Measurements from ENCODE around the gene VAPA. TPM values are rescaled to one million over a fixed set of nuclear protein-coding genes. Genes with fewer than 3 reads are reported as not detected.

VAPA gene
- total and polyA plus RNA-seq, 9 of the 15 experiments (the other 6 are each of a cell fraction or from before 2014, with no cell fraction given): 219 to 902 (median 526) TPM

DNA sequence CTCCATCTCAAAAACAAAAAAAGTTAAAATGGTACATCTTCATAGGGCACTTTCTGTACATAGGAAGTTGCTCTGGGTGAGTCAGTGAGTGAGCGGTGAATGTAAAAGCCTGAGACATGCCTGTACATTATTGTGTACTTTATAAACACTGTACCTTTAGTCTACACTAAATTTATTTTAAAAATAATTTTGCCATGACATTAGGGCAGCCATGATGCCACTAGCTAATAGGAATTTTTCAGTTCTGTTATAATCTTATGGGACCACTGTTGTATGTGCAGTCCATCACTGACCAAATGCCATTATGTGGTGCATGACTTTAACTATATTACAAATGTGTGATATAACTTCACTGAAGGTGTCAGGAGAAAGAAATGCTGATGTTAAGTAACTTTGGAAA is 39.1 kb upstream of the VAPA start (continued):
- TF ChIP-seq ZBTB9 (CRISPR knock-in tag; IDR thresholded peaks at IDR 0.05): peak; percentile 75; the same call in 1 of the 2 replicates
- no peak for TF ChIP-seq CBFA2T2 (conservative IDR thresholded peaks at IDR 0.05)
- peak; percentile 85 for TF ChIP-seq MECOM (CRISPR knock-in tag; IDR thresholded peaks at IDR 0.05)
- 0 out of 2 replicates have a peak, but pooled peaks have one; percentile 24 for TF ChIP-seq ZFPM2 (CRISPR knock-in tag; IDR thresholded peaks at IDR 0.05)
- peak; percentile 49; the same call in 1 of the 2 replicates for TF ChIP-seq BACH1 (tag; IDR thresholded peaks at IDR 0.05)
- TF ChIP-seq STAT5B (CRISPR knock-in tag; IDR thresholded peaks at IDR 0.05): 0 out of 2 replicates have a peak, but pooled peaks have one; percentile 45
- TF ChIP-seq ZC3H11A (IDR thresholded peaks at IDR 0.05; ENCODE audit: low read depth, low read length): no peak
- no peak for TF ChIP-seq MCM7 (IDR thresholded peaks at IDR 0.05)
- peak; percentile 35; the same call in 1 of the 2 replicates for TF ChIP-seq TAF7 (tag; IDR thresholded peaks at IDR 0.05)
- TF ChIP-seq IFI16 (CRISPR knock-in tag; IDR thresholded peaks at IDR 0.05): no peak
- peak; percentile 74; the same call in 1 of the 2 replicates for TF ChIP-seq DDX20 (tag; IDR thresholded peaks at IDR 0.05; ENCODE audit: low read depth)
- no peak for TF ChIP-seq HNRNPUL1 (IDR thresholded peaks at IDR 0.05; ENCODE audit: low read length)
- no peak for TF ChIP-seq HNRNPH1 (optimal IDR thresholded peaks at IDR 0.05; ENCODE audit: low read depth, low read length)
- no peak for TF ChIP-seq EHMT2 (IDR thresholded peaks at IDR 0.05)
- peak; percentile 88 for TF ChIP-seq PTRF (tag; IDR thresholded peaks at IDR 0.05)
- TF ChIP-seq NFE2 (IDR thresholded peaks at IDR 0.05; ENCODE audit: low read depth): no peak
- no peak for TF ChIP-seq EZH2 (IDR thresholded peaks at IDR 0.05; ENCODE audit: borderline replicate concordance, low read depth, low read length)
- peak; percentile 76 for TF ChIP-seq CREB3 (tag; conservative IDR thresholded peaks at IDR 0.05; ENCODE audit: low read depth)
- peak; percentile 73; the same call in 1 of the 2 replicates for TF ChIP-seq HSF4 (CRISPR knock-in tag; IDR thresholded peaks at IDR 0.05; ENCODE audit: borderline replicate concordance)
- no peak for TF ChIP-seq FIP1L1 (IDR thresholded peaks at IDR 0.05; ENCODE audit: low read depth, low read length, poor library complexity, severe bottlenecking)
- no peak for TF ChIP-seq ZNF764 (CRISPR knock-in tag; IDR thresholded peaks at IDR 0.05; ENCODE audit: low read depth)
- TF ChIP-seq ZNF347 (CRISPR knock-in tag; IDR thresholded peaks at IDR 0.05; ENCODE audit: low read depth): 0 out of 2 replicates have a peak, but pooled peaks have one; percentile 26
- peak; percentile 71; the same call in 1 of the 2 replicates for TF ChIP-seq KLF6 (CRISPR knock-in tag; IDR thresholded peaks at IDR 0.05; ENCODE audit: borderline replicate concordance)
- TF ChIP-seq, protein P1, sequence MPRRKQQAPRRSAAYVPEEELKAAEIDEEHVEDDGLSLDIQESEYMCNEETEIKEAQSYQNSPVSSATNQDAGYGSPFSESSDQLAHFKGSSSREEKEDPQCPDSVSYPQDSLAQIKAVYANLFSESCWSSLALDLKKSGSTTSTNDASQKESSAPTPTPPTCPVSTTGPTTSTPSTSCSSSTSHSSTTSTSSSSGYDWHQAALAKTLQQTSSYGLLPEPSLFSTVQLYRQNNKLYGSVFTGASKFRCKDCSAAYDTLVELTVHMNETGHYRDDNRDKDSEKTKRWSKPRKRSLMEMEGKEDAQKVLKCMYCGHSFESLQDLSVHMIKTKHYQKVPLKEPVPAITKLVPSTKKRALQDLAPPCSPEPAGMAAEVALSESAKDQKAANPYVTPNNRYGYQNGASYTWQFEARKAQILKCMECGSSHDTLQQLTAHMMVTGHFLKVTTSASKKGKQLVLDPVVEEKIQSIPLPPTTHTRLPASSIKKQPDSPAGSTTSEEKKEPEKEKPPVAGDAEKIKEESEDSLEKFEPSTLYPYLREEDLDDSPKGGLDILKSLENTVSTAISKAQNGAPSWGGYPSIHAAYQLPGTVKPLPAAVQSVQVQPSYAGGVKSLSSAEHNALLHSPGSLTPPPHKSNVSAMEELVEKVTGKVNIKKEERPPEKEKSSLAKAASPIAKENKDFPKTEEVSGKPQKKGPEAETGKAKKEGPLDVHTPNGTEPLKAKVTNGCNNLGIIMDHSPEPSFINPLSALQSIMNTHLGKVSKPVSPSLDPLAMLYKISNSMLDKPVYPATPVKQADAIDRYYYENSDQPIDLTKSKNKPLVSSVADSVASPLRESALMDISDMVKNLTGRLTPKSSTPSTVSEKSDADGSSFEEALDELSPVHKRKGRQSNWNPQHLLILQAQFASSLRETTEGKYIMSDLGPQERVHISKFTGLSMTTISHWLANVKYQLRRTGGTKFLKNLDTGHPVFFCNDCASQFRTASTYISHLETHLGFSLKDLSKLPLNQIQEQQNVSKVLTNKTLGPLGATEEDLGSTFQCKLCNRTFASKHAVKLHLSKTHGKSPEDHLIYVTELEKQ (CRISPR knock-in tag; IDR thresholded peaks at IDR 0.05): 0 out of 2 replicates have a peak, but pooled peaks have one; percentile 27
- no peak for TF ChIP-seq HNRNPL (IDR thresholded peaks at IDR 0.05; ENCODE audit: low read depth, low read length)
- TF ChIP-seq SLC30A9 (CRISPR knock-in tag; IDR thresholded peaks at IDR 0.05): peak; percentile 43; the same call in 1 of the 2 replicates
